ENCODE results near the gene IQCH. TPM values are rescaled to one million over a fixed set of nuclear protein-coding genes. Genes with fewer than 3 reads are reported as not detected.
"Not testable (repeated sequence)": the region's sequence is repeated elsewhere in the genome, so short reads cannot be mapped to it uniquely, and the experiment has no call there.

Gene IQCH
- total and polyA plus RNA-seq, 9 of the 15 experiments (the other 6 are each of a cell fraction or from before 2014, with no cell fraction given): 1.8 to 3.9 (median 2.7) TPM

GRCh38 chr15:67256051-67256450, 1.5 kb downstream of the IQCH start:
- Histone ChIP-seq H2AFZ (ENCODE audit: low read depth, low read length) (no peak overlapping the region), H3K4me3 (no peak overlapping the region), H3K4me2 (ENCODE audit: insufficient read depth, low read length) (peak overlapping the region; percentile 78; the same call in 1 of the 2 replicates), H3K79me2 (ENCODE audit: control insufficient read depth, insufficient read depth, low read length) (peaks cover 34% of the 10 kb centered on the region), H3K27me3 (ENCODE audit: control insufficient read depth in 2 of 2, insufficient read depth in 2 of 2, low read length in 2 of 2) (no peaks in the 10 kb centered on the region), H3K4me1 (replicated peaks in 1 of 2; ENCODE audit: control insufficient read depth in 2 of 2, insufficient read depth in 2 of 2, low read length in 2 of 2) (peaks cover 11 to 15% of the 10 kb centered on the region in 2 experiments; a peak in 4 of 5 replicates), H4K20me1 (replicated peaks; ENCODE audit: control insufficient read depth, insufficient read depth, low read length) (no peaks in the 10 kb centered on the region), H3K36me3 (ENCODE audit: control insufficient read depth, insufficient read depth, low read length) (peaks cover 3% of the 10 kb centered on the region; the same call in 1 of the 3 replicates), H3K9ac (ENCODE audit: insufficient read depth in 1 of 2, low read depth in 2 of 2, low read length in 2 of 2) (no peak overlapping the region), H3K27ac (ENCODE audit: extremely low read depth, low read depth, low read length) (no peak overlapping the region), H3K9me3 (replicated peaks; ENCODE audit: control insufficient read depth, insufficient read depth, low read depth, low read length) (no peaks in the 10 kb centered on the region), H3K9me1 (ENCODE audit: control insufficient read depth, insufficient read depth, low read length) (no peaks in the 10 kb centered on the region)
- ChIA-PET CTCF (ENCODE audit: low intra/inter-chr PET ratio) (interaction anchor here (0.6 kb wide), 1 partner anchor 580 kb away, joined by 4 read pairs; no protein-coding TSS in a partner anchor), POLR2A (interaction anchor here (0.6 to 1.2 kb wide), 5 partner anchors 16 to 1263 kb away, joined by 3 to 5 read pairs (median 3); no protein-coding TSS in a partner anchor)
- TF ChIP-seq CREM (IDR thresholded peaks at IDR 0.05; ENCODE audit: low read depth) (0 out of 2 replicates have a peak, but pooled peaks have one; percentile 37), ATF1 (CRISPR knock-in tag; IDR thresholded peaks at IDR 0.05) (no peak), ATF1 (tag; IDR thresholded peaks at IDR 0.05) (peak; percentile 45; the same call in 1 of the 2 replicates), SMC3 (conservative IDR thresholded peaks at IDR 0.05; ENCODE audit: insufficient read depth, low read depth, low read length) (no peak), SREBF1 (IDR thresholded peaks at IDR 0.05; ENCODE audit: borderline replicate concordance, low read depth, low read length) (no peak), MEIS2 (IDR thresholded peaks at IDR 0.05; ENCODE audit: partially characterized antibody) (peak; percentile 12)
- ATAC-seq (no peak), DNase-seq (ENCODE audit: extremely low read depth in 1 of 4, low spot score in 3 of 4) (peak in 2 of 4 experiments; percentile 11 to 18), FAIRE-seq (no peak)
- intact Hi-C loops (cut with micrococcal nuclease): no loop called here
- BruUV-seq (replicated peaks): no TSS peak
- in situ Hi-C loops (cut with MboI): no loop called here
- WGBS (ENCODE audit: insufficient coverage, low coverage, missing lambda C conversion rate): 39% methylated on average over 3 of the region's 3 CpGs

DNA sequence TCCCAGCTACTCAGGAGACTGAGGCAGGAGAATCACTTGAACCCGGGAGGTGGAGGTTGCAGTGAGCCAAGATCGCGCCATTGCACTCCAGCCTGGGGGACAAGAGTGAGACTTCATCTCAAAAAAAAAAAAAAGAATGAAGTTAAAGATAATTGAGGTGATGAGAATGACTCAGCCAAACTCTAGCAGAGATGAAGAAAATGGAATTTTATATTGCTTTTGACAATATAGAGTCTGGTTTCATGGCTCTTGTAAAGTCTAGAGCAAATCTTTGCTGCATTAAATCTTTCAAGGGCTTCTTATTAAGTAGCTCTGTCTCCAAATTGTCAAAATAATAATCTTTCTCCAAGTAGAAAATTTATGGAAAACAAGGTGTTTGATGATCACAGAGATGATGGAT, 3.8 kb downstream of the IQCH start:
- BruUV-seq (replicated peaks); H2AFZ ChIP-seq (ENCODE audit: low read depth, low read length); DNase-seq (ENCODE audit: extremely low read depth in 1 of 4, low spot score in 3 of 4); intact Hi-C loops (cut with micrococcal nuclease); H3K27me3 ChIP-seq (ENCODE audit: control insufficient read depth in 2 of 2, insufficient read depth in 2 of 2, low read length in 2 of 2); H3K9me1 ChIP-seq (ENCODE audit: control insufficient read depth, insufficient read depth, low read length); H4K20me1 ChIP-seq (replicated peaks; ENCODE audit: control insufficient read depth, insufficient read depth, low read length); FAIRE-seq; H3K4me2 ChIP-seq (ENCODE audit: insufficient read depth, low read length); in situ Hi-C loops (cut with MboI); H3K4me3 ChIP-seq; CTCF ChIA-PET (ENCODE audit: low intra/inter-chr PET ratio); H3K9me3 ChIP-seq (replicated peaks; ENCODE audit: control insufficient read depth, insufficient read depth, low read depth, low read length); H3K36me3 ChIP-seq (ENCODE audit: control insufficient read depth, insufficient read depth, low read length); H3K27ac ChIP-seq (ENCODE audit: extremely low read depth, low read depth, low read length); H3K9ac ChIP-seq (ENCODE audit: insufficient read depth in 1 of 2, low read depth in 2 of 2, low read length in 2 of 2); POLR2A ChIA-PET; ATAC-seq: not testable (repeated sequence)
- H3K79me2 ChIP-seq (ENCODE audit: control insufficient read depth, insufficient read depth, low read length): peaks cover 11% of the 10 kb centered on the region
- peaks cover 7 to 11% of the 10 kb centered on the region in 2 experiments; a peak in 4 of 5 replicates for H3K4me1 ChIP-seq (replicated peaks in 1 of 2; ENCODE audit: control insufficient read depth in 2 of 2, insufficient read depth in 2 of 2, low read length in 2 of 2)
- TF ChIP-seq MAFG (tag; conservative IDR thresholded peaks at IDR 0.05) (peak; percentile 58), PRDM10 (IDR thresholded peaks at IDR 0.05; ENCODE audit: partially characterized antibody) (peak; percentile 45), NFE2 (IDR thresholded peaks at IDR 0.05; ENCODE audit: low read depth) (peak; percentile 35; the same call in 1 of the 2 replicates), ZNF316 (IDR thresholded peaks at IDR 0.05) (peak; percentile 40; the same call in 1 of the 2 replicates), C11orf30 (IDR thresholded peaks at IDR 0.05; ENCODE audit: low read depth) (peak; percentile 45; the same call in 1 of the 2 replicates), ZNF384 (IDR thresholded peaks at IDR 0.05; ENCODE audit: low read depth, low read length) (0 out of 2 replicates have a peak, but pooled peaks have one; percentile 19)
- 33% methylated on average over 1 of the region's 3 CpGs for WGBS (ENCODE audit: insufficient coverage, low coverage, missing lambda C conversion rate)

Measured in K562 (cell line).